ENCODE measurements around the gene BCAS3.

BCAS3 gene

DNA sequence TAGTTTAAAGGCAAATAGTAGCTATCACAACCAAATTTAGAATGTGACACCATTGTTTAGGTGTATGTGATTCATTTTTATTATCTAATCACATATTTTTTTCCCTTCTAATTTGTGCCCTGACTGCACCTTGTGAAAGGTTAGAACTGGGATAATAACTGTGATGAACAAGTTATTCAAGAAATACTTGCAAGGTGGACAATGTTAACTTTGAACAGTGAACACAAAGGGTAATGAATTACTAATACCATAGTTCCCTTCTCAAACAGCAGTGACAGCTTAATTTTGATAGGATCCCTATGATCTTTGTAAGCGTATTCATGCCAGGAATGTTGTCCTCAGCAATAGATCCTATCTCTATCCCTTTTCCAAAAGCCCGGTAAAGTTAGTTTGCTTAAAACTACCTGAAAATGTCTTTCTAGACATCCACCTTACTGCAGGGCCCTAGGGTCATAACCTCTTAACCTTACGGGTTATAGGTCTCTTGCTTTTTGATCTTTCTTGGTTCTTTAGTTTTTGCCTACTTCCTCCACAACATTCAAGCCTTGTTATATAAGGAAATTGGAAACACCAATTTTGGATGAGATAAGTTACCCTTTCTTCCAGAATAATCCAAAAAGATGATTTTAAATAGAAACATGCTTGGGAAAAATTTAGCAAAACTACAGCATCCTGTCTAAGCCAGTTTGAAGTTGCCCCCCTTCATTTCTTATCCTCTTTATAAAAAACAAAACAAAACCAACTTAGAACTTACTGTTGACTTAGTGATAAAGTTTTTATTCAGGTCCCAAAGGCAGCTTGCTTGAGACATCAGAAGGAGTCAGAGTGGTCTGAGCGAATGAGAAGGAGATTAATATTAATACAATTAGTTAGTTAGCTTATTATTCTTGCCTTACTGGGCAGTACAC, 522.0 kb downstream of the BCAS3 start:
- no peak for DNase-seq (ENCODE audit: low read depth in 2 of 2)

GRCh38 chr17:61200339-61200715, 522.7 kb downstream of the BCAS3 start:
- no peak for DNase-seq (ENCODE audit: low read depth in 2 of 2)

DNA sequence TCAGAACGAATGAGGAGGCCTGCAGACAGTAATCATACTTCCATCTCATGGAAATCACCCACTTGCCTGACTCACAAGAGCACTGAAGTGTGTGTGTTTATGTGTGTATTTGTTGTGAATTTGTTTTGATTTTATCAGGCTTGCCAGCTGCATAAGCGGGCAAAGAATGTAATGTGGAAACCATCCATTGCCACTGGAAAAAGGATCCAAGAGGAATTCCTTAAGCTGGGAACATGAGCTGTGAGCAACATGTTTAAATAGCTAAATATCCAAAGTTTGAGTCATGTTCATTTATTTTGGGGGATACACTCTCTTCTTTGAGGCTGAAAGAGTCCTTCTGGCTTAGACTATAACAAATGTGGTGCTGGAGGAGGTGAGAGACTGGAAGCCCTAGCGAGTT, 523.6 kb downstream of the BCAS3 start:
- DNase-seq (ENCODE audit: low read depth in 2 of 2) = no peak

GRCh38 chr17:61202564-61202963, 524.9 kb downstream of the BCAS3 start:
- no peak for DNase-seq (ENCODE audit: low read depth in 2 of 2)

GRCh38 chr17:61203671-61204131, 526.0 kb downstream of the BCAS3 start:
- no peak for DNase-seq (ENCODE audit: low read depth in 2 of 2)

GRCh38 chr17:61204456-61204855, 526.8 kb downstream of the BCAS3 start:
- no peak for DNase-seq (ENCODE audit: low read depth in 2 of 2)

DNA sequence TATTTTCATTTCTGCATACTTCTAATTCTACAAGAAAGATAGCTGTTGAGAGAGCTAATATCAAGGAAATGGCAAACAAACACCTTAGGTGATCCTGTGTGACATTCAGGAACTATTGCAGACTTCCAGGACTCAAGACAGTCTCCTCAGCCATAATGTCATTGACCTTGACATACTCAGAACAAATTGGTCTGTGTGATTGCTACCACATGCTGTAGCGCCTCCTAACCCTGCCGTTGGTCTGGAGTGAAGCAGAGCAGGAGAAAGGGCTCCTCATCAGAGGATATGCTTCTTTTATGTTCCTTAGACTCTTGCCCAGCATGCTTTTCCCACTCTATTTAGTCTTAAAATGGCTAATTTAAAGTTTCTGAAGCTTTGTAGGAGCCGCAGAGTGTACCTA, 527.8 kb downstream of the BCAS3 start:
- no peak for DNase-seq (ENCODE audit: low read depth in 2 of 2)

- DNase-seq (ENCODE audit: low read depth in 2 of 2) = no peak
Observed at GRCh38 chr17:61205931-61206330, 528.3 kb downstream of the BCAS3 start.

DNA sequence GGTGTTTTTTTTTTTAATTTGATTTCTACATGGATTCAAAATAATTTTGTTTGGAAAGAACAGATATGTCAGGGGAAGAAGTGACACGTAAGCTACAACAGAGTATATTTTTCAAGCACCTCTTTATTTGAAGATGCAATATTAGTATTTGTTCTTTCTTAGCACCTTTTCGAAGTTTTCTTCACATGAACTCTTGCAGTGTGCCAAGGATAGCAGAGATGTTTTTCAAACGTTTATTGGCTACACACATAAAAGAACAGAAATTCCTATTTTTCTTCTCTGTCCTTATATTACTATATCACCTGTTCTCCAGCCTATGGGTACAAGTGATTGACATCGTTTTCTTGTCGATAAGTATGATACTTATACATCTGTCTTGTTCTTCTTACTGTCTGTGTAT, 529.3 kb downstream of the BCAS3 start:
- DNase-seq (ENCODE audit: low read depth in 2 of 2) = no peak

DNA sequence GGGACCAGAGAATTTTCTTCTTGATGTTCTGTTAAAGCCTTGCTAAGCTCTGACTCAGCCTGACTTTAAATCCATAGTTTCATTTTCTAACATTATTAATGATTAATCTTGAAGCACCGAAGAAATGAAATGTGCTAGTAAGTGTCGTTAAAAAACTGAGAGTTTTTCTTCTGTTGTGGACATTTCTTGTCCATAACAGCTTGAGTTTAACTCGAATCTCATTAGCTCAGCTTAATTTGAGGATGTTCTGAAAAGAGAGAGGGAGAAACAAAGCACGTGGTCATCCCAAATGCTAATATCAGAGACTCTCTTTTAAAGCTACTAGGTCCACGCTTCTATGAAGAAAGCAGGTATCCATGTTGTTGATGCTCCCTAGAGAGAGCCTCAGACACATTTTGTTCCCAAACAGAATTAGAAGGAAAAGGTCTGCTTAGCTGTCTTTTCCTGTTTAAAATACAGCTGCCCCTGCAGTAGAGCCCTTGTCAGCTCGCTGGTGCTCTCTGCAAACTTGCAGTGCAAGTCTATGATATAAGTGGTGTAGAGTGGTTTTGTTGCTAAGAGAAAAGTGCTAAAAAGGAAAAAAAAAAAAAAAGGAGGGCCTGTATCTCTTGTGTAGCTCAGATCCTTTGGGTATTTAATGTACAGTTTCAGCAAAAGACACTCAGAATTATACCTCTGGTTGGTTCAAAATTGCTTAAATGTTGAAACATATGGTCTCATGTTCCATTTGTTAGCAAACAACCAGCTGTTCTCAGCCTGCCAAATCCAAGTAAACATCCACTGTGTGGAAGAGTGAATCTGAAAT, 530.9 kb downstream of the BCAS3 start:
- DNase-seq (ENCODE audit: low read depth in 2 of 2) = no peak

DNA sequence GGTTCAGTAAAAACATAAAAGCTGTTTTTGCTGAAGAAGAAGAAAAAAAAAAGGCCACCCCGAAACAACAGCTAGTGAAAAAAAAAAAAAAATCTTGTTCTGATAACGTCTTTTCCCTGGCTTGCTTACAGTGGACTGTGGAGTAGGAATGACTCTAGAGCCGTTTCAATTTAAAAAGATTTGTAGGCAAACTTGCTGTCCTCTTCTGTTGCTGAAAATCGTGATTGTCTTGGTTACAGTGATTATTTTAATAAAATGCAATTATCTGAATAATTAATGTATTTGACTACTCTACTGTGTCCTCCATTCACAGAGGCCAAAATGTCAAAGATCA, 531.4 kb downstream of the BCAS3 start:
- no peak for DNase-seq (ENCODE audit: low read depth in 2 of 2)

GRCh38 chr17:61209525-61209924, 531.9 kb downstream of the BCAS3 start:
- DNase-seq (ENCODE audit: low read depth in 2 of 2) = no peak

- no peak for DNase-seq (ENCODE audit: low read depth in 2 of 2)
Observed at GRCh38 chr17:61211236-61211635, 533.6 kb downstream of the BCAS3 start.

DNA sequence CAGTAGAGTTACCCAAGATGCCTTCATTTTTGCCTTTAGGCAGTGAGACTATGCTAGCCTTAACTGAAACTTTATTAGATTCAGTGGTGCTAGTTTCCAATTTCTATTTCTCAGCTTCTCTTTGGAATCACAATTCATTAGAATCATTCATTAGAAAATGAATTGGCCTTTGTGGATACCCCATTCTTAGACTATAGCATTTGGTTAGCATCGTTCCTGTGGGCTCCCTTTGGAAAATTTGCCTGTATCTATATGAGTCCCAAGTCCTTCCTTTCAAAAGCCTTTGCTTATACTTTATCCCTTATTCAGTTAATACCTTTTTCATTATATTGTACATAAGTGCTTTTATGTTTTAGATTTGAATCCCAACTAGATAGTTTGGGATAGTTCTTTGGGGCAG, 535.0 kb downstream of the BCAS3 start:
- no peak for DNase-seq (ENCODE audit: low read depth in 2 of 2)

DNA sequence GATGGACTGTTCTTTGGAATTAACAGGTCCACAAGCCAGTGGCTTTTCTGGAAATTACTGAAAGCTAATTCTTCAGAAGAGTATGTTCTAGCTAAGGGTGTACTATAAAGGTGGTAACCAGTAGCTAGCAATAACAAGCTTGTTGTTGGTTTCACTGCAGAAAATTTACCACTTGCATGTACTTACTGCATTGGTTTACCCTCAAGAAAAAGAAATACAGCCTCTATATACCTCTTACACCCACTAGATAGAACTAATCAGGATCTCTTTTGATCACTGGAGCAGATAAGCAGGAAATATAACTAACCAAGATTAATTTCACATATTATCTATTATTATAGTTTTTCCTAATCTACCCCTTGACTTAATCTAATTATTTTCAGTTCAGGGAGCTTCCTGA, 537.1 kb downstream of the BCAS3 start:
- DNase-seq (ENCODE audit: low read depth in 2 of 2) = no peak

GRCh38 chr17:61216066-61216465, 538.4 kb downstream of the BCAS3 start:
- no peak for DNase-seq (ENCODE audit: low read depth in 2 of 2)

GRCh38 chr17:61217878-61218437, 540.3 kb downstream of the BCAS3 start:
- DNase-seq (ENCODE audit: low read depth in 2 of 2) = no peak

DNA sequence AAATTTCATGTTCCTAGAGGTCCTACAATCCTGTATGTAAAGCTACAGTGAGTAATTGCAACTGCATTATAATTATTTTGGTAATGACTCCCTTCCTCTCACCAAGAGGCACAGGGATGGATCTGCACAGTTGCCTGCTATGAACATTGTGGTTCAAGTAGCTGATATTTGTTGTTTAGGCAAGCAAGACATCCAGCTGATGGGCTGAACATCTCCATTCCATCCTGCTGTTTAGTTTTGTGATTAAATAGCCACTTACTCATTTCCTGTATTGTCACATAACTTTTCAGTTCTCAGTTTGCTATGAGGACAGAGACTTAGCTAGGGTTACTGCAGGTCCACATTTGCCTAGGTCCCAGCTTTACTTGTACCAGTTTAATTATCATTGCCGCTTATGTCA, 540.8 kb downstream of the BCAS3 start:
- DNase-seq (ENCODE audit: low read depth in 2 of 2) = no peak

DNA sequence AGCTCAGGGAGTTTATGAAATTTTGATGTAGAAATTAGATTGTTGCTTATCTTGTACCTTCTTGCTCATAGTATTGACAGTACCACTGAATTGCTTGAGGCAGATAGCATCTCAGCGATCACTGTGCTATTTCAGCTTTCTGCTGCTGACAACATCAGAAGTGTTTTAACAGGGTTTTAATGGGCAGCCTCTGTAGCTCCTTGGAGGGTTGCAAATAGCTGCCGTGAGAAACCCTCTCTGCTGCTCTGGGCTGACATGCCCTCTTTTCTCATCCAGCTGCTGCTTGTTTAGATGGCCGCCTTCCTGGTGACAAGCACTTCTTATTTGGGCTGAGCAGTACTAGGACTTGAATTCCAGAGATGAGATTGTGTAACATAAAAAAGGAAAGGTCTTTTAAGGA, 541.8 kb downstream of the BCAS3 start:
- DNase-seq (ENCODE audit: low read depth in 2 of 2) = no peak

DNA sequence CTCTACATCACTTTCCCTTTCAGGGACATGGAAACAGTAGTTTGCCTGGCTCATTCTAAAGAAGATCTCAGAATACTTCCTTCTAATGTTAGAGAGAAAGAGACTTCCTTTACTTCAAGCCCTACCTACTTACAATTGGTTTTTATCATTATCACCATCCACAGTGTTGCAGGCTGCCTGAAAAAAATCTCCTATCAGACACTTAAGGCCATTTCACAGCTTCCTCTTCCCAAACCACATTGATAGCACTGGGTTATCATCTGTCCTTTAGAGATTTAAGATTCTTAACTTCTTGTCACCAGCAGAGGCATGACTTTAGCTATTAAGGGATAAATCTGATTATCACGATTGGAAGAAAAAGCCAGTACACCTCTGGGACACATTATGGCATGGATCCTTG, 543.5 kb downstream of the BCAS3 start:
- DNase-seq (ENCODE audit: low read depth in 2 of 2) = no peak

DNA sequence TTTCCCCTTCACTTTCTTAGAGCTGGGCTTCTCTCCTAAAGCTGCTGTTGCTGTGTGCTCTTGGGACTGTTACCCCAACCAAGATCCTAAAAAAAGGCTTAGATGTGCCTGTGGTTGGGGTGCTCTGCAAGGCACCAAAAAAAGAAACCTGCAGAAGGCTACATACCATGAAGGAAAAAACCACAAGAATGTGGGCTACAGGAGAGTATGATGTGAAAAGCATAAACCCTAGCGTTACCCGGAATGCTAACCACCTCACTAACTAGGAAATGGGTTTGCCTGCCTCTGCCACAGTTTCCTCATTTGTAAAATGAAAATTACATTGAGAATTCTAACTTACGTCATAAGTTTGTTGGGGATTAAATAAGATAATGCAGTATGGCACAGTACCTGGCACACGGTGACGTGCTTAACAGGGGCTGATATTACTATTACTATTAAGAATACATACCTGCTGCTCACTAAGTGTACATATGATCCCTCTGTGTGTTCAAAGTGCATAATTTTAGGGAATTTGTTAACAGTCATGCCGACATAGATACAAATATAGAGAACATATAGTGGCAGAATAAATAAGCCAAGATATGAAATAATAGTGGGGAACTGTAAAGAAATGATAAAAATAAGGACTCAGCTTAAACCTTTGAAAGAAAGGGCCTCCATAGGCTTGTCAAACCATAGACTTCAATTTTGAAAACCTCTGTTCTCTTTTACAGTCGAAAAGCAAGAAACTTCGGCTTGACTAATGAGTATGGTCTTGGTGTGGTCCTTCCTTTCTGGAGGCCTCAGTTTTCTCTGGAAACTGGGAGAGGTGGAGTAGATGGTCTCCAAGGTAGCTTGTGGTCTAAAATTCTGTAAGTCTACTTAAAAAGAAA, 544.2 kb downstream of the BCAS3 start:
- no peak for DNase-seq (ENCODE audit: low read depth in 2 of 2)

DNA sequence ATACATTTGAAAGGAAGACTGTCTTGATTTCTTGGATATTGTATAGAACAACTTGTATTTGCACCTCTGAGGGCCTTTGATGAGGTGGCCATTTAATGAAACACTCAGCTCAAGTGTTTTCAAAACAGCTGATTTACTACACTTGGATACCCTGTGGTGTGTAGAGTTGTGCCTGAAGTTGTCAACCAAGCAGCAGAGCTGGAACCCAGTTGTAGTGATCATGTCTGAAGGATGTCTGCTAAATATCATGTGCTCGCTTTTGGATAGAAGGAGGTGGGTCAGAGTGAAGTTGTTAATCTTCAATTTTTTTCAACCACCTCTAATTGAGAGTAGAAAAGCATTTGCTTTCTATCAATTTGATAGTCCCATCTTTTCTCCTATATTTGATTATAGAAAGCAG, 546.1 kb downstream of the BCAS3 start:
- no peak for DNase-seq (ENCODE audit: low read depth in 2 of 2)
